GM19193 (cell line): ENCODE results near the gene VWA1.

ENCODE experiments used
- POLR2A ChIP-seq: IDR thresholded peaks from 4 replicates; pipeline ENCODE4 v1.6.1; 2011; ENCODE audit not compliant: insufficient read depth, insufficient read length; ENCODE audit errors: extremely low read depth

Gene VWA1

GRCh38 chr1:1421147-1421906 lies 14.2 kb upstream of the VWA1 start, which contains the start of gene ANKRD65:
Gene ANKRD65 (minus strand): TSS chr1:1421276. CDS start chr1:1421005, 271 bp downstream.
- no peak for TF ChIP-seq POLR2A

- no peak for TF ChIP-seq POLR2A
Observed at GRCh38 chr1:1421907-1422464, 13.5 kb upstream of the VWA1 start.

DNA sequence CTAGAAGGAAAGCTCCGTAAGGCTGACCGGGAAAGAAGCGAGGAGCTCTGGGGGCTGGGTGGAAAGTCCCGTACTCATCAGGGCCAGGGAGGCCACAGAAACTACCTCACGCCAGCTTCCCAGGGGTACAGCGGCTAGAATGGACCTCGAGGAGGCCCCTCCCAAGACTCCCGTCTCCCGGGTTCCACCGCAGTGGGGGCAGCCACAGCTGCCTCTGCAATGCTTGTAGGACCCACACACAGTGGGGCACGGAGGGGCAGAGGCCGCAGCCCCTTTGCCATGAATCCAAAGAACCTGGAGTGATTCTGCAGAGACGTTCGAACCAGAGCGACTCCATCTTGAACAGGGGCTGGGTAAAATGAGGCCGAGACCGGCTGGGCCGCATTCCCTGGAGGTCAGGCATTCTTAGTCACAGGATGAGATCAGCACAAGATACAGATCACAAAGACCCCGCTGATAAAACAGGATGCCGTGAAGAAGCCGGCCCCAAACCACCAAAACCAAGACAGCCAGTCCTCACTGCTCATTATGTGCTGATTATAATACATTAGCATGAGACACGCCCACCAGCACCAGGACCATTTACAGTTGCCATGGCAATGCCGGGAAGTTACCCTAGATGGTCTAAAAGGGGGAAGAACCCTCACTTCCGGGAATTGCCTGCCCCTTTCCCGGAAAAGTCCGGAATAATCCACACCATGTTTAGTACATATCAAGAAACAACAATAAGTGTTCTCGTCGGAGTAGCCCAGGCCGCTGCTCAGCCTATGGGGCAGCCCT lies 12.8 kb upstream of the VWA1 start:
- TF ChIP-seq POLR2A, result no peak

DNA sequence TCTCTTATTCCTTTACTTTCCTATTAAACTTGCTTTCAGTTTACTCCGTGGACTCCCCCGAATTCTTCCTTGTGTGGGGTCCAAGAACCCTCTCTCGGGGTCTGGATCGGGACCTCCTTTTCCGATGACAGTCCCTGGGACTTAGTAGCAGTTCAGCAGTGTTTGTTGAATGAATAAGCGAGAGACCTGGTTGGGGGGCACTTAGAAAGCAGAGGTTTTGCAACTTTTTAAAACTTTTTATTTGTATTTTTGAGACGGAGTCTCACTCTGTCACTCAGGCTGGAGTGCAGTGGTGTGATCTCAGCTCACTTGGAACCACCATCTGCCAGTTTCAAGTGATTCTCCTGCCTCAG lies 12.3 kb upstream of the VWA1 start:
- no peak for TF ChIP-seq POLR2A

DNA sequence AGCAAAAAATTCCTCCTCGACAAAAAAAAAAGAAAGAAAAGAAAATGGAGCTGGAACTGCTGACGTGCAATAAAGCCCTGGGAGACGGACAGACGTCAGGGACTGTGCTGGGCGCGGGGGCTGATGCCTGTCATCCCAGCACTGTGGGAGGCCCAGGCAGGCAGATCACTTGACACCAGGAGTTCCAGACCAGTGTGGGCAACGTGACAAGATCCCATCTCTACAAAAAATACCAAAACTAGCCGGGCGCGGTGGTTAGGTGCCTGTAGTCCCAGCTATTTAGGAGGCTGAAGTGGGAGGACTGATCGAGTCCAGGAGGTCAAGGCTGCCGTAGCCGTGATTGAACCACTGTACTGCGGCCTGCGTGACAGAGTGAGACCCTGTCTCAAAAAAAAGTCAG lies 10.8 kb upstream of the VWA1 start:
- TF ChIP-seq POLR2A, result no peak

- no peak for TF ChIP-seq POLR2A
Observed at GRCh38 chr1:1425426-1425752, 10.1 kb upstream of the VWA1 start.

GRCh38 chr1:1425753-1426495 lies 9.6 kb upstream of the VWA1 start:
- no peak for TF ChIP-seq POLR2A

- no peak for TF ChIP-seq POLR2A
Observed at GRCh38 chr1:1426496-1427105, 8.9 kb upstream of the VWA1 start.

DNA sequence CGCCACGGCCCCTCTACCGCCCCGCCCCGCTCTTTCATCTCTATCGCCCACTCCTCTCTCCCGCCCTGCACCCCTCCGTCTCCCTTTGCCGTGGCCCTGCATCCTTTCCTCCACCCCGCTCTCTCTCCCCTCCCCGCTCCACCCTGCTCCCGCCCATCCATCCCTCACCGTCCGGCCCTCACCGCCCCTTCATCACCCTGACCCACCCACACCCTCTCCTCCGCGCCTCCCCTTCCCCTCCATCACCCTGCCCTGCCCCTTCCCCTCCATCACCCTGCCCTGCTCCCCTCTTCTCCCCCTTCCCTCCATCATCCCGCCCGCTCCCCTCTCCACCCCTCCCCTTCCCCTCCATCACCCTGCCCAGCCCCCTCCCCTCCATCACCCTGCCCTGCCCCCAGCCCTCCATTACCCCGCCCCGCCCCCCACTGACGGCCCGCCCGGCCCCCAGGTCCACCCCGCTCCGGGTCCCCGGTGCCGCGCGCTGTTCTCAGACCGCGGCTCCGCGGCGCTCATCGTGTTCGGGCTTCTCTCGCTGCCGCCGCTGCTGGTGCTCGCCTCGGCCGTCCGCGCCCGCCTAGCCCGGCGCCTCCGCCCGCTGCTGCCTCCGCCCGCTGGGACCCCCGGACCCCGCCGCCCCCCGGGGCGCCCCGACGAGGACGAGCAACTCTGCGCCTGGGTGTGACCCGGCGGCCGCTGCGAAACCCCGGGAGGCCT lies 8.2 kb upstream of the VWA1 start:
- TF ChIP-seq POLR2A, result no peak

- TF ChIP-seq POLR2A, result no peak
Observed at GRCh38 chr1:1427820-1428148, 7.7 kb upstream of the VWA1 start.

GRCh38 chr1:1428174-1428573 lies 7.3 kb upstream of the VWA1 start:
- no peak for TF ChIP-seq POLR2A

DNA sequence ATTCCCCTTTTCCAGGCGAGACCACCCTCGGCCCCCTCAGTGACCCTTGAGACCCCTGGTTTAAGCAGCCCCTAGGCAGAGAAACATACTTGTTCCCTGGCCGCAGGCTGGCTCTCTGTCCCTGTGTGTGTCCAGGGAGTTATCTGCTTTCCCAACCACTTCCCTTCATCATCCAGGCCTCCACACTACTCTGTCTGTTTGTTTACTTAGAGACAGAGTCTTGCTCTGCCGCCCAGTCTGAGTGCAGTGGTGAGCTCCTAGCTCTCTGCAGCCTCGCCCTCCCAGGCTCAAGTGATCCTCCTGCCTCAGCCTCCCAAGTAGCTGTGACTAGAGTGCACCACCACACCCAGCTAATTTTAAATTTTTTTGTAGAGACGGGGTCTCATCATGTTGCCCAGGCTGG lies 5.8 kb upstream of the VWA1 start:
- TF ChIP-seq POLR2A, result no peak

DNA sequence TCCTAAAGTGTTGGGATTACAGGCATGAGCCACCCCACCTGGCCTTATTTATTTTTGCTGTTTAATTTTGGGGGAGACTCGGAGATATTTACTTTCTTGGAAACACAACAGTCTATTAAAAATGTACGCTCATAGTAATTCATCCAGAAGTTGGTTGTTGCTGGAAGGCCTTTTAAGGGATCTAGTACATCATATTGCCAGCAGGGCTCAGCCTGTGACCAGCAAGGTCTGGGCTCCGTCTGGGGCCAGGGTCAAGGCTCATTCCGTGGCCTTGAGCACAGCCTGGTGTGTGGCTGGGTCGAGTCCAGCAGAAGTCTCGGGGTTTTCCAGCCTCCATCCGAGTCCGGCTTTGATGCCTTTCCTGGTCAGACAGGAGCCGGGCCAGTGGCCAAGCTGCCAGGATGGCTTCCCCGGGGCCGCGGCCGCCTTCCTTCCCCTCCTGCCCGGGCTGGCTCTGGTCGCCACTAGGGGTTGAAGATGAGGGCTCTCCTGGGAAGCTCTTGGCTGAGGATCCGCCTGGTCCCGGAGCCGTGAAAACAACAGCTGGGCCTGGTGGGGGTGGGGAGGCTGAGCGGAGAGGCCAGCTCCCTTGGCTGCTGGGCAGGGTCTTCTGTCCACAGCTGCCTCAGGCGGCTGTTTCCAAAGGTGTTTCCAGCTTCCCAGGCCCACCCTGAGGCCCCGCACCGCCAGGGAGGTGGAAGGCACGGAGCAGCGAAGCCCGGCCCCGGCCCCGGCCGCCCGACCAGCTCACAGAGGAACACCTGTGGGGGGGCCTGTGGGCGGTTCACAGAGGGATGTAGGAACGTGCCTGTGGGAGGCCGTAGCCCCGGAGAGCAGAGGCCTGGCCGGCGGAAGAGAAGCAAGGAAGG lies 5.1 kb upstream of the VWA1 start:
- TF ChIP-seq POLR2A, result no peak
